ENCODE results near the gene DYNLRB1.

DNA sequence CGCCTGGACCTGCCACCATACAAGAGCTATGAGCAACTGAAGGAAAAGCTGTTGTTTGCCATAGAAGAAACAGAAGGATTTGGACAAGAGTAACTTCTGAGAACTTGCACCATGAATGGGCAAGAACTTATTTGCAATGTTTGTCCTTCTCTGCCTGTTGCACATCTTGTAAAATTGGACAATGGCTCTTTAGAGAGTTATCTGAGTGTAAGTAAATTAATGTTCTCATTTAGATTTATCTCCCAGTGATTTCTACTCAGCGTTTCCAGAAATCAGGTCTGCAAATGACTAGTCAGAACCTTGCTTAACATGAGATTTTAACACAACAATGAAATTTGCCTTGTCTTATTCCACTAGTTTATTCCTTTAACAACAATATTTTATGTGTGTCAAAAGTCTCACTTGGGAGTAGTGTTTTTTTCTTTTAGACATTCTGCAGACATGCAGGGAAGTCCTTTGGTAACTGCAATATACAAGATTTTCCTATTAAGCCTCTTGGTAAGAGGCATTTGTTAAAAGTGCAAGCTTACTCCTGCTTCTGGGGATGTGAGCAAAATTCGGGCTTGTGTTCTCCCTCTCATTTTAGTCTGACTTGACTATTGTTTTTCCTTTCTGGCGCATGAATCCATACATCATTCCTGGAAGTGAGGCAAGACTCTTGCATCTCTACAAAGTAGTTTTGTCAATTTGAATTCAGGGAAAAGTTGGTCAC is 8.4 kb upstream of the DYNLRB1 start:
- no peak for TF ChIP-seq CTCF (IDR thresholded peaks at IDR 0.05)
- TF ChIP-seq POLR2A (IDR thresholded peaks at IDR 0.05), result no peak
